HL-60 (cell line): Measurements from ENCODE around the gene DNAI2.

Experiments used
- DNase-seq, 2 experiments: peaks; one replicate each; pipeline ENCODE4 v3.0.0-alpha.2; 2010 to 2020; ENCODE audit warnings: low read depth in 1 of 2, low spot score in 1 of 2
- H3K27ac ChIP-seq: fragments of 250-450 bp; sonication (Bioruptor Pico); replicated peaks from 2 replicates; pipeline ENCODE4 v1.5.1; 2020; ENCODE audit warnings: mild to moderate bottlenecking, moderate library complexity
- H3K27me3 ChIP-seq: fragments of 250-450 bp; sonication (Bioruptor Pico); 2 replicates; pipeline ENCODE4 v1.5.1; 2021; ENCODE audit warnings: mild to moderate bottlenecking, moderate library complexity; ENCODE audit not compliant: insufficient read depth, poor library complexity, severe bottlenecking
- H3K4me3 ChIP-seq: replicated peaks from 2 replicates; pipeline ENCODE4 v1.5.1; 2011; ENCODE audit warnings: mild to moderate bottlenecking, control low read depth, low read length; ENCODE audit not compliant: insufficient read depth
- GABPA ChIP-seq: IDR thresholded peaks from 2 replicates; pipeline ENCODE4 v1.6.1; 2012; ENCODE audit warnings: low read depth
- POLR2AphosphoS5 ChIP-seq: IDR thresholded peaks from 2 replicates; pipeline ENCODE4 v1.6.1; 2012; ENCODE audit warnings: low read depth
- SPI1 ChIP-seq: IDR thresholded peaks from 2 replicates; pipeline ENCODE4 v1.6.1; 2012; ENCODE audit warnings: low read depth, mild to moderate bottlenecking, borderline replicate concordance
- TF ChIP-seq, protein P1 (sequence below): IDR thresholded peaks from 2 replicates; pipeline ENCODE4 v1.6.1; 2012; ENCODE audit warnings: low read depth; ENCODE audit not compliant: insufficient replicate concordance
- TF ChIP-seq, protein P2 (sequence below): IDR thresholded peaks from one replicate; pipeline ENCODE4 v1.5.1; 2011; ENCODE audit warnings: low read length, control low read depth, inconsistent platforms; ENCODE audit not compliant: insufficient read depth

The DNAI2 gene

GRCh38 chr17:74227271-74228080 lies 46.6 kb upstream of the DNAI2 start:
- DNase-seq, result no peak
- H3K4me3 ChIP-seq, result no peak overlapping the region
- no peaks in the 10 kb centered on the region for H3K27me3 ChIP-seq
- TF ChIP-seq GABPA, result no peak
- TF ChIP-seq SPI1, result no peak
- TF ChIP-seq, protein P1, sequence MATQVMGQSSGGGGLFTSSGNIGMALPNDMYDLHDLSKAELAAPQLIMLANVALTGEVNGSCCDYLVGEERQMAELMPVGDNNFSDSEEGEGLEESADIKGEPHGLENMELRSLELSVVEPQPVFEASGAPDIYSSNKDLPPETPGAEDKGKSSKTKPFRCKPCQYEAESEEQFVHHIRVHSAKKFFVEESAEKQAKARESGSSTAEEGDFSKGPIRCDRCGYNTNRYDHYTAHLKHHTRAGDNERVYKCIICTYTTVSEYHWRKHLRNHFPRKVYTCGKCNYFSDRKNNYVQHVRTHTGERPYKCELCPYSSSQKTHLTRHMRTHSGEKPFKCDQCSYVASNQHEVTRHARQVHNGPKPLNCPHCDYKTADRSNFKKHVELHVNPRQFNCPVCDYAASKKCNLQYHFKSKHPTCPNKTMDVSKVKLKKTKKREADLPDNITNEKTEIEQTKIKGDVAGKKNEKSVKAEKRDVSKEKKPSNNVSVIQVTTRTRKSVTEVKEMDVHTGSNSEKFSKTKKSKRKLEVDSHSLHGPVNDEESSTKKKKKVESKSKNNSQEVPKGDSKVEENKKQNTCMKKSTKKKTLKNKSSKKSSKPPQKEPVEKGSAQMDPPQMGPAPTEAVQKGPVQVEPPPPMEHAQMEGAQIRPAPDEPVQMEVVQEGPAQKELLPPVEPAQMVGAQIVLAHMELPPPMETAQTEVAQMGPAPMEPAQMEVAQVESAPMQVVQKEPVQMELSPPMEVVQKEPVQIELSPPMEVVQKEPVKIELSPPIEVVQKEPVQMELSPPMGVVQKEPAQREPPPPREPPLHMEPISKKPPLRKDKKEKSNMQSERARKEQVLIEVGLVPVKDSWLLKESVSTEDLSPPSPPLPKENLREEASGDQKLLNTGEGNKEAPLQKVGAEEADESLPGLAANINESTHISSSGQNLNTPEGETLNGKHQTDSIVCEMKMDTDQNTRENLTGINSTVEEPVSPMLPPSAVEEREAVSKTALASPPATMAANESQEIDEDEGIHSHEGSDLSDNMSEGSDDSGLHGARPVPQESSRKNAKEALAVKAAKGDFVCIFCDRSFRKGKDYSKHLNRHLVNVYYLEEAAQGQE, result no peak
- TF ChIP-seq, protein P2, sequence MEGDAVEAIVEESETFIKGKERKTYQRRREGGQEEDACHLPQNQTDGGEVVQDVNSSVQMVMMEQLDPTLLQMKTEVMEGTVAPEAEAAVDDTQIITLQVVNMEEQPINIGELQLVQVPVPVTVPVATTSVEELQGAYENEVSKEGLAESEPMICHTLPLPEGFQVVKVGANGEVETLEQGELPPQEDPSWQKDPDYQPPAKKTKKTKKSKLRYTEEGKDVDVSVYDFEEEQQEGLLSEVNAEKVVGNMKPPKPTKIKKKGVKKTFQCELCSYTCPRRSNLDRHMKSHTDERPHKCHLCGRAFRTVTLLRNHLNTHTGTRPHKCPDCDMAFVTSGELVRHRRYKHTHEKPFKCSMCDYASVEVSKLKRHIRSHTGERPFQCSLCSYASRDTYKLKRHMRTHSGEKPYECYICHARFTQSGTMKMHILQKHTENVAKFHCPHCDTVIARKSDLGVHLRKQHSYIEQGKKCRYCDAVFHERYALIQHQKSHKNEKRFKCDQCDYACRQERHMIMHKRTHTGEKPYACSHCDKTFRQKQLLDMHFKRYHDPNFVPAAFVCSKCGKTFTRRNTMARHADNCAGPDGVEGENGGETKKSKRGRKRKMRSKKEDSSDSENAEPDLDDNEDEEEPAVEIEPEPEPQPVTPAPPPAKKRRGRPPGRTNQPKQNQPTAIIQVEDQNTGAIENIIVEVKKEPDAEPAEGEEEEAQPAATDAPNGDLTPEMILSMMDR, result no peak
- no peak for TF ChIP-seq POLR2AphosphoS5
- no peak overlapping the region for H3K27ac ChIP-seq

DNA sequence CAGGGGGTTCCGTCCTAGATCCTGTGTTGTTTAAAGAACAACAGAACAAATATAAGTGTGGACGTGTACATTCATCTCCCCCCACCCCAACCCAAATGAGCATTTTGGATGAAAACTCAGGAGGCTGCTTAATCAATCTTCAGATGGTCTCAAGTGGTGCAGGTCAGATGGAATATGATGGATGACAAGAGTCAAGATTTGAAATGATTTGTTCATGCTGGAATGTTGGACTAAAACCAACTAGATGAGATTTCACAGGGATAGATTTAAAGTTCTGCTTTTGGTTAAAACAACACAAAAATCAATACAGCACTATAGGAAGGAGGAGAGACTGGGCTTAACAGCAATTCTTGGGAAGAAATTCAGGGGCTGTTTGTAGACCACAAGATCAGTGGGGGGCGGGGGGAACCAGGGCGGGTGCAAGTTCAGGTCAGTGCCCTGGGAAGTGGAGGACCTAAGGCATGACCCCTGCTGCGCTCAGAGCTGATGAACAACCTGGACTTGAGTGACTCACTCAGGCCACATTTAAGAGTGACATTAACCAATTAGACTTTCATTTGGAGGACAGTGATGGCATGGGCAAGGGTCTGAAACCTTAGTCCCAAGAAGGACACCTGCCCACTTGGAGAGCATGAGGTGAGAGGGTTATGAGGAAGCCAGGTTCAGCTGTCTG lies 45.6 kb upstream of the DNAI2 start:
- H3K27me3 ChIP-seq, result no peaks in the 10 kb centered on the region
- H3K27ac ChIP-seq, result no peak overlapping the region
- DNase-seq, result no peak
- TF ChIP-seq POLR2AphosphoS5 (no peak), SPI1 (no peak), GABPA (no peak)
- TF ChIP-seq, protein P1, result no peak
- TF ChIP-seq, protein P2, result no peak
- H3K4me3 ChIP-seq, result no peak overlapping the region

GRCh38 chr17:74230896-74231295 lies 43.1 kb upstream of the DNAI2 start:
- no peak overlapping the region for H3K27ac ChIP-seq
- DNase-seq, result no peak
- TF ChIP-seq GABPA (no peak), POLR2AphosphoS5 (no peak), SPI1 (no peak)
- TF ChIP-seq, protein P2, result no peak
- TF ChIP-seq, protein P1, result no peak
- no peaks in the 10 kb centered on the region for H3K27me3 ChIP-seq
- no peak overlapping the region for H3K4me3 ChIP-seq
